Adipose tissue (tissue), 3 donors: ENCODE results near the gene ATF3. TPM values are rescaled to one million over a fixed set of nuclear protein-coding genes. Genes with fewer than 3 reads are reported as not detected.

Experiments used
- H3K27ac ChIP-seq: one replicate; pipeline ENCODE4 v1.5.1; 2013; ENCODE audit warnings: low read depth, low read length
- WGBS, 3 donors: extraction: QIAGEN DNeasy Blood & Tissue Kit; methylation state at CpG; one replicate each; pipeline ENCODE4 v1.1.7; 2013; 5-methylcytosine and 5-hydroxymethylcytosine counted together
- polyA plus RNA-seq, 3 donors: library from polyadenylated mRNA; stranded (reverse); fragments of 200-250 nt; gene quantifications; one replicate each; pipeline ENCODE4 v1.2.3, GENCODE V29; 2013
- donor health status: healthy with polysubstance abuse.
- donor health status: Bipolar disorder and iron deficiency.
- donor health status: healthy.

Gene ATF3
- polyA plus RNA-seq, 3 donors = 25.5 to 267 (median 76.5) TPM

GRCh38 chr1:212664409-212665199 is 56.0 kb downstream of the ATF3 start:
- no peak overlapping the region for H3K27ac ChIP-seq
- 66 to 71% (median 67%) methylated on average over 11 of the region's 11 CpGs for WGBS, 3 donors

GRCh38 chr1:212665241-212666115 is 56.9 kb downstream of the ATF3 start:
- WGBS, 3 donors = 14 to 24% (median 23%) methylated on average over 33 to 37 of the region's 37 CpGs
- no peak overlapping the region for H3K27ac ChIP-seq

GRCh38 chr1:212666116-212666775 is 57.7 kb downstream of the ATF3 start:
- WGBS, 3 donors = 71 to 84% (median 82%) methylated on average over 10 of the region's 10 CpGs
- no peak overlapping the region for H3K27ac ChIP-seq

- WGBS, 3 donors = 40 to 57% (median 43%) methylated on average over 9 of the region's 9 CpGs
- no peak overlapping the region for H3K27ac ChIP-seq
These were observed 58.9 kb downstream of the ATF3 start for GRCh38 chr1:212667223-212668139.

- 75 to 90% (median 85%) methylated on average over 5 of the region's 5 CpGs for WGBS, 3 donors
- peak overlapping the region; percentile 4 for H3K27ac ChIP-seq
These were observed 59.9 kb downstream of the ATF3 start for GRCh38 chr1:212668477-212668876.

DNA sequence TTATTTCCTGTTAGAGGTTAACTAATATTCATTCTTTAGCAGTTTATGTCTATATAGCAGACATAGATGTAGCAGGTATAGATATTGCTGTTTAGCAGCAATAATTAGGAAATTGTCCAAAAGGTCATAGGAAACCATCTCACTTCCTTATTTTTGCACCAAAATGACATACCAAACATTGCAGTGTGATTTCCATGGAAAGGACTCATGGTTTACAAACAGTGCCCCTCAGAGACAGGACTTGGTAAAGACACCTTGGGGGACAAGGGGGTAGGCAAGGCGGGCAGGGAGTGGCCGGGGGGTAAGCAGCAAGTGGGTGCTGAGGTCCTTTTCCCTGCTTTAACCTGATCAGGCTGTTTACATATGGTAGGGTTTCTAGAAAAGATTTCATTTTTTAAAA is 60.5 kb downstream of the ATF3 start:
- no peak overlapping the region for H3K27ac ChIP-seq
- WGBS, 3 donors = 76 to 85% (median 80%) methylated on average over 2 of the region's 2 CpGs

GRCh38 chr1:212669600-212669999 is 61.0 kb downstream of the ATF3 start:
- WGBS, 3 donors = 84 to 91% (median 88%) methylated on average over 8 of the region's 8 CpGs
- no peak overlapping the region for H3K27ac ChIP-seq

DNA sequence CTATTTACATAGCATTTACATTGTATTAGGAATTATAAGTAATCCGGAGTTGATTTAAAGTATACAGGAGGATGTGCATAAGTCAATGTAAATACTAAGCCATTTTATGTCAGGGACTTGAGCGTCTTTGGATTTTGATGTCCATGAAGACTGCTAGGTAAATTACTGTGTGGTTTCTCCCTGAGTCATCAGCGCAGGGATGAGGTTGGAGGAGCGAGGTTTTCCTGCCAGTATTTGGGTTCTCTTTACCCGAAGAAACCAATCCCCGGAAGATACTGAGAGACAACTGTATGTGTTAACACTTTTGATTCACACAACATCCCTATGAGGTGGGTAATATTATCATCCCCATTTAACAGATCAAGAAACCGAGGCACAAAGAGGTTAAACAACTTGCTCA is 61.7 kb downstream of the ATF3 start:
- 90 to 94% (median 92%) methylated on average over 7 of the region's 7 CpGs for WGBS, 3 donors

More for the DNA sequence above, 61.7 kb downstream of the ATF3 start:
- H3K27ac ChIP-seq = no peak overlapping the region

Other genes with a start within 250 kb of the ATF3 start
- 1 to 10 TPM; 1.9 to 2.4 (median 2.0) TPM for gene PACC1, start 193.9 kb upstream of the ATF3 start, polyA plus RNA-seq
- 100 to 1,000 TPM in 1 of 3 donors, 10 to 100 TPM in 2; 35.0 to 116 (median 54.1) TPM for gene NENF, start 175.8 kb upstream of the ATF3 start, polyA plus RNA-seq
- 1 to 10 TPM in 2 of 3 donors, under 1 TPM in 1; 0.85 to 8.8 (median 8.8) TPM for gene BATF3, start 91.1 kb downstream of the ATF3 start, polyA plus RNA-seq
- 10 to 100 TPM in 2 of 3 donors, 1 to 10 TPM in 1; 8.4 to 21.1 (median 20.7) TPM for gene NSL1, start 183.0 kb downstream of the ATF3 start, polyA plus RNA-seq
- gene TATDN3, start 183.1 kb downstream of the ATF3 start, polyA plus RNA-seq = 10 to 100 TPM in 2 of 3 donors, 1 to 10 TPM in 1; 7.8 to 16.3 (median 14.8) TPM
- not detected for gene SPATA45, start 238.9 kb downstream of the ATF3 start, polyA plus RNA-seq
- gene FLVCR1, start 249.5 kb downstream of the ATF3 start, polyA plus RNA-seq = 1 to 10 TPM; 1.3 to 1.6 (median 1.6) TPM